ENCODE data around the gene RANBP1.

DNA sequence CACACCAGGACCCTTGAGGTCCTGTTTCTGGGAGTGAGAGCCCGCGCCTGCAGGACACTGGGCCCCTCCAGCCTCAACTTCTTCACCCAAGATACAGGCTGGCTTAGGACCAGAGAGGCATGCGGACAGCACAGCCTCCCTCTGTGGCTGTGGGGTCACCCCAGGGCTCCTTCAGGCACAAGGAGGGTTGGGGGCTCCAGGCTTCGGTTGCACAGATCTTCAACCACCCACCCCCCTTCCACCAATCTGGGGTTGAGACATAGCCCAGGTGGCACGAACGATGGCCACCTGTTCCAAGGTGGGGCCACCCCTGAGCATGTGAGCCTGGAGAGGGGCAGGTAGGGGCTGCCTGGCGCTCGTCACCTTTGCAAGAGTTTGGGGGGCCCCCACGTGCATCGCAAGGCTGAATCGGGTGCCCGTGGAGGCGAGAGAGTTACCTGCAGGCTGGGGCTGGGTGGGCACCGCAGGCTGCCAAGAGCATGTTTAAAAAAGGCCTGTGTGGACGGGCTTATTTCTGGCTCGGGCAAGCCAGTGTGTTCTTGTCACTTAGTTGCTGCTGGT is 16.9 kb downstream of the RANBP1 start:
- TF ChIP-seq EZH2phosphoT487 (IDR thresholded peaks at IDR 0.05; ENCODE audit: insufficient read depth, low read depth) (no peak), EZH2 (IDR thresholded peaks at IDR 0.05; ENCODE audit: insufficient read depth, poor library complexity, severe bottlenecking) (no peak)
